Measurements from ENCODE around the gene LMOD1. TPM values are rescaled to one million over a fixed set of nuclear protein-coding genes. Genes with fewer than 3 reads are reported as not detected.

LMOD1 gene
- total RNA-seq, 1 donor from 2014 or later: 0.26 TPM

- H3K27me3 ChIP-seq (ENCODE audit: control insufficient read depth, insufficient read depth, low read length): no peaks in the 10 kb centered on the region
- TF ChIP-seq CTCF (IDR thresholded peaks at IDR 0.05; ENCODE audit: insufficient read depth, low read length, severe bottlenecking): no peak
- H3K4me3 ChIP-seq (ENCODE audit: low read depth, low read length): no peak overlapping the region
- DNase-seq (ENCODE audit: low read depth): no peak
- H3K36me3 ChIP-seq (ENCODE audit: control insufficient read depth, insufficient read depth, low read length): no peaks in the 10 kb centered on the region
- FAIRE-seq: peak; percentile 7
Measured at GRCh38 chr1:201939574-201939973, 6.8 kb downstream of the LMOD1 start.

GRCh38 chr1:201939148-201939547 lies 7.2 kb downstream of the LMOD1 start:
- no peaks in the 10 kb centered on the region for H3K27me3 ChIP-seq (ENCODE audit: control insufficient read depth, insufficient read depth, low read length)
- DNase-seq (ENCODE audit: low read depth) (no peak), FAIRE-seq (no peak)
- H3K4me3 ChIP-seq (ENCODE audit: low read depth, low read length): no peak overlapping the region
- no peak for TF ChIP-seq CTCF (IDR thresholded peaks at IDR 0.05; ENCODE audit: insufficient read depth, low read length, severe bottlenecking)
- no peaks in the 10 kb centered on the region for H3K36me3 ChIP-seq (ENCODE audit: control insufficient read depth, insufficient read depth, low read length)

- H3K36me3 ChIP-seq (ENCODE audit: control insufficient read depth, insufficient read depth, low read length): no peaks in the 10 kb centered on the region
- no peak for TF ChIP-seq CTCF (IDR thresholded peaks at IDR 0.05; ENCODE audit: insufficient read depth, low read length, severe bottlenecking)
- DNase-seq (ENCODE audit: low read depth) (no peak), FAIRE-seq (no peak)
- H3K4me3 ChIP-seq (ENCODE audit: low read depth, low read length): no peak overlapping the region
- no peaks in the 10 kb centered on the region for H3K27me3 ChIP-seq (ENCODE audit: control insufficient read depth, insufficient read depth, low read length)
Measured at GRCh38 chr1:201938440-201939035, 7.8 kb downstream of the LMOD1 start.

GRCh38 chr1:201937624-201938213 lies 8.6 kb downstream of the LMOD1 start:
- no peak for TF ChIP-seq CTCF (IDR thresholded peaks at IDR 0.05; ENCODE audit: insufficient read depth, low read length, severe bottlenecking)
- Histone ChIP-seq H3K36me3 (ENCODE audit: control insufficient read depth, insufficient read depth, low read length) (no peaks in the 10 kb centered on the region), H3K27me3 (ENCODE audit: control insufficient read depth, insufficient read depth, low read length) (no peaks in the 10 kb centered on the region), H3K4me3 (ENCODE audit: low read depth, low read length) (no peak overlapping the region)
- FAIRE-seq (no peak), DNase-seq (ENCODE audit: low read depth) (peak; percentile 61)

- H3K36me3 ChIP-seq (ENCODE audit: control insufficient read depth, insufficient read depth, low read length): no peaks in the 10 kb centered on the region
- no peak for FAIRE-seq
- H3K27me3 ChIP-seq (ENCODE audit: control insufficient read depth, insufficient read depth, low read length): no peaks in the 10 kb centered on the region
- DNase-seq (ENCODE audit: low read depth): no peak
- H3K4me3 ChIP-seq (ENCODE audit: low read depth, low read length): no peak overlapping the region
- TF ChIP-seq CTCF (IDR thresholded peaks at IDR 0.05; ENCODE audit: insufficient read depth, low read length, severe bottlenecking): no peak
Measured at GRCh38 chr1:201933840-201934430, 12.4 kb downstream of the LMOD1 start.
